WTC11 (cell line): ENCODE results near the gene ASTN2. TPM values are rescaled to one million over a fixed set of nuclear protein-coding genes. Genes with fewer than 3 reads are reported as not detected.

Experiments
- ATAC-seq: fragments of 200-7000 bp; cut with Tn5 transposase; 2 replicates; pipeline ENCODE4 v1.10.0; 2021; ENCODE audit warnings: mild to moderate bottlenecking, moderate library complexity
- CTCF ChIA-PET: fragments of 300-600 bp; sonication (Branson Sonifier 250); formaldehyde crosslinking; loops from one replicate; lab custom pipeline; 2021; ENCODE audit warnings: antibody characterized with exemption; lab: Charles Lee
- POLR2A ChIA-PET: fragments of 350-600 bp; sonication (Branson Sonifier 250); formaldehyde crosslinking; loops from one replicate; lab custom pipeline; 2021; ENCODE audit warnings: antibody characterized with exemption; lab: Charles Lee
- DNase-seq: peaks from one replicate; pipeline ENCODE4 v3.0.0; 2021; ENCODE audit warnings: low spot score
- H3K27ac Mint-ChIP-seq: 2 replicates; pipeline ENCODE4 v1.8.0; 2021; ENCODE audit warnings: mixed read lengths
- H3K27me3 Mint-ChIP-seq: 2 replicates; pipeline ENCODE4 v1.8.0; 2021; ENCODE audit warnings: low read depth, mild to moderate bottlenecking, moderate library complexity, mixed read lengths
- H3K36me3 Mint-ChIP-seq: 2 replicates; pipeline ENCODE4 v1.8.0; 2021; ENCODE audit warnings: mixed read lengths
- H3K4me1 Mint-ChIP-seq: 2 replicates; pipeline ENCODE4 v1.8.0; 2022; ENCODE audit warnings: mixed read lengths
- H3K4me3 Mint-ChIP-seq: 2 replicates; pipeline ENCODE4 v1.8.0; 2021; ENCODE audit warnings: mild to moderate bottlenecking, moderate library complexity, mixed read lengths
- H3K9me3 Mint-ChIP-seq: 2 replicates; pipeline ENCODE4 v1.8.0; 2021; ENCODE audit warnings: mixed read lengths
- GABPB1 ChIP-seq: sonication (generic); formaldehyde crosslinking; IDR thresholded peaks from 2 replicates; pipeline ENCODE4 v1.8.1; 2023; ENCODE audit warnings: mild to moderate bottlenecking, missing genetic modification reagents
- MXD4 ChIP-seq: fragments of 250-450 bp; sonication (Bioruptor Pico); IDR thresholded peaks from 2 replicates; pipeline ENCODE4 v1.8.0; 2021; ENCODE audit warnings: mild to moderate bottlenecking, moderate library complexity, borderline replicate concordance
- NFYB ChIP-seq: sonication (generic); formaldehyde crosslinking; conservative IDR thresholded peaks from 2 replicates; pipeline ENCODE4 v1.8.0; 2022; ENCODE audit warnings: low read depth, missing genetic modification reagents
- RELA ChIP-seq: sonication (generic); formaldehyde crosslinking; IDR thresholded peaks from 2 replicates; pipeline ENCODE4 v1.8.1; 2022; ENCODE audit warnings: missing genetic modification reagents, mild to moderate bottlenecking, borderline replicate concordance
- SP1 ChIP-seq: sonication (generic); formaldehyde crosslinking; conservative IDR thresholded peaks from 2 replicates; pipeline ENCODE4 v1.8.1; 2022; ENCODE audit warnings: missing genetic modification reagents
- TP53 ChIP-seq: sonication (generic); formaldehyde crosslinking; IDR thresholded peaks from 2 replicates; pipeline ENCODE4 v1.8.1; 2023; ENCODE audit warnings: mild to moderate bottlenecking, missing genetic modification reagents
- total RNA-seq: library from RNA; stranded (reverse); gene quantifications from 3 replicates; pipeline ENCODE4 v1.2.3, GENCODE V29; 2021
- TF ChIP-seq, protein P1 (sequence below): sonication (generic); formaldehyde crosslinking; conservative IDR thresholded peaks from 2 replicates; pipeline ENCODE4 v1.8.1; 2023; ENCODE audit warnings: mild to moderate bottlenecking, low read depth, missing genetic modification reagents, moderate library complexity
- TF ChIP-seq, protein P2 (sequence below): fragments of 250-450 bp; sonication (Bioruptor Pico); IDR thresholded peaks from 2 replicates; pipeline ENCODE4 v1.8.0; 2021; ENCODE audit warnings: mild to moderate bottlenecking
- TF ChIP-seq, protein P3 (sequence below): sonication (generic); formaldehyde crosslinking; IDR thresholded peaks from 2 replicates; pipeline ENCODE4 v1.8.1; 2022; ENCODE audit warnings: low read depth, mild to moderate bottlenecking, moderate library complexity, missing genetic modification reagents, borderline replicate concordance
- TF ChIP-seq, protein P4 (sequence below): sonication (generic); formaldehyde crosslinking; IDR thresholded peaks from 2 replicates; pipeline ENCODE4 v1.8.1; 2023; ENCODE audit warnings: mild to moderate bottlenecking, moderate library complexity, missing genetic modification reagents
- TF ChIP-seq, protein P5 (sequence below): fragments of 200-600 bp; IDR thresholded peaks from 2 replicates; pipeline ENCODE4 v1.8.0; 2022; ENCODE audit warnings: antibody characterized with exemption
- TF ChIP-seq, protein P6 (sequence below): sonication (generic); formaldehyde crosslinking; IDR thresholded peaks from 2 replicates; pipeline ENCODE4 v1.8.1; 2023; ENCODE audit warnings: mild to moderate bottlenecking, missing genetic modification reagents

Gene ASTN2
- total RNA-seq, 1 experiment from 2014 or later, result 16.2 TPM

DNA sequence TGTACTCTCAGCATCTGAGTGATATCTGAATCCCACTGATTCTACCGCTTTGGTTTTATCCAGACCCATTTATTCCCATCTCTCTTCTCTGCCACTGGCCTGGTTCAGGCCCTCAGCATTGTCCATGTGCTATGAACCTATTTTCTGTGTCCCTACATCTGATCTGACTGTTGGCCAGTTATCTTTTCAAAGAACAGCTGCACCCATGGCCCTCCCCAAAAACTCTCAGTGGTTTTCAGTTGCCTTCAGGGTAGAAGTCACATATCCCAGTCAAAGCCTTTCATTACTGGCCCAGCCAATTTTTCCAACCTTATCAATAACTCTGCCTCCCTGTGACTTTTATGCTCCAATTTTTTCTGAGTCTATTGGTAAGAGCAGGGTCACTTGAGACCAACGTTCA, 430.7 kb downstream of the ASTN2 start:
- CTCF ChIA-PET, result no interaction called here

DNA sequence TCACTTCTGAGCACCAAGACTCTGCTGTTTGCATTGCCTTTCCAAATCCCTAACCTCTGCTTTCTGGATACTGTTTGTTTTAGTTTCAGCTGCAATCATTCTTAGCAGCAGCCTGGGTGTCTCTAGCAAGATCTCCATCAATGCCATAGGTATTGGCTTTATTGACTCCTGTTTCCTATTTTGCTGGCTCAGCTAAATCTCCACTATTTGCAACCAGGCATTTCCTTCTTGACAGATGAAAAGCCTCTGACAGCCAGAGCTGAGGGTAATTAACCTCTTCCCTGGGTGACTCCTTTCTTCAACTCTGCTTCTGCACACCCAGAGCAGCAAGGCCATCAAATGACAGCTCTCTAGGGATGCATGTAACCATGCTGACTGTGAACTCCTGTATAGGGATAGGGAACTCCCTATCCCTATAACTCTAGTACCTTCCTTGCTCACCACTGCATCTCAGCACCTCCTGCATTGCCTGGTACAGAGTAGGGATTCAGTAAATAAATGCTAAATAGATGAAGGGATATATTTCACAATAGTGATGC, 434.2 kb downstream of the ASTN2 start:
- CTCF ChIA-PET, result no interaction called here
- no peaks in the 10 kb centered on the region for H3K36me3 Mint-ChIP-seq
- POLR2A ChIA-PET, result no interaction called here
- ATAC-seq (no peak), DNase-seq (no peak)
- no peaks in the 10 kb centered on the region for H3K27me3 Mint-ChIP-seq
- no peak overlapping the region for H3K27ac Mint-ChIP-seq
- no peak for TF ChIP-seq NFYB
- TF ChIP-seq TP53 (CRISPR knock-in tag), result no peak
- TF ChIP-seq, protein P1, sequence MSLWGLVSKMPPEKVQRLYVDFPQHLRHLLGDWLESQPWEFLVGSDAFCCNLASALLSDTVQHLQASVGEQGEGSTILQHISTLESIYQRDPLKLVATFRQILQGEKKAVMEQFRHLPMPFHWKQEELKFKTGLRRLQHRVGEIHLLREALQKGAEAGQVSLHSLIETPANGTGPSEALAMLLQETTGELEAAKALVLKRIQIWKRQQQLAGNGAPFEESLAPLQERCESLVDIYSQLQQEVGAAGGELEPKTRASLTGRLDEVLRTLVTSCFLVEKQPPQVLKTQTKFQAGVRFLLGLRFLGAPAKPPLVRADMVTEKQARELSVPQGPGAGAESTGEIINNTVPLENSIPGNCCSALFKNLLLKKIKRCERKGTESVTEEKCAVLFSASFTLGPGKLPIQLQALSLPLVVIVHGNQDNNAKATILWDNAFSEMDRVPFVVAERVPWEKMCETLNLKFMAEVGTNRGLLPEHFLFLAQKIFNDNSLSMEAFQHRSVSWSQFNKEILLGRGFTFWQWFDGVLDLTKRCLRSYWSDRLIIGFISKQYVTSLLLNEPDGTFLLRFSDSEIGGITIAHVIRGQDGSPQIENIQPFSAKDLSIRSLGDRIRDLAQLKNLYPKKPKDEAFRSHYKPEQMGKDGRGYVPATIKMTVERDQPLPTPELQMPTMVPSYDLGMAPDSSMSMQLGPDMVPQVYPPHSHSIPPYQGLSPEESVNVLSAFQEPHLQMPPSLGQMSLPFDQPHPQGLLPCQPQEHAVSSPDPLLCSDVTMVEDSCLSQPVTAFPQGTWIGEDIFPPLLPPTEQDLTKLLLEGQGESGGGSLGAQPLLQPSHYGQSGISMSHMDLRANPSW (CRISPR knock-in tag), result no peak
- no peak for TF ChIP-seq GABPB1 (CRISPR knock-in tag)
- TF ChIP-seq, protein P2, sequence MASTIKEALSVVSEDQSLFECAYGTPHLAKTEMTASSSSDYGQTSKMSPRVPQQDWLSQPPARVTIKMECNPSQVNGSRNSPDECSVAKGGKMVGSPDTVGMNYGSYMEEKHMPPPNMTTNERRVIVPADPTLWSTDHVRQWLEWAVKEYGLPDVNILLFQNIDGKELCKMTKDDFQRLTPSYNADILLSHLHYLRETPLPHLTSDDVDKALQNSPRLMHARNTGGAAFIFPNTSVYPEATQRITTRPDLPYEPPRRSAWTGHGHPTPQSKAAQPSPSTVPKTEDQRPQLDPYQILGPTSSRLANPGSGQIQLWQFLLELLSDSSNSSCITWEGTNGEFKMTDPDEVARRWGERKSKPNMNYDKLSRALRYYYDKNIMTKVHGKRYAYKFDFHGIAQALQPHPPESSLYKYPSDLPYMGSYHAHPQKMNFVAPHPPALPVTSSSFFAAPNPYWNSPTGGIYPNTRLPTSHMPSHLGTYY (CRISPR knock-in tag), result no peak
- TF ChIP-seq, protein P3, sequence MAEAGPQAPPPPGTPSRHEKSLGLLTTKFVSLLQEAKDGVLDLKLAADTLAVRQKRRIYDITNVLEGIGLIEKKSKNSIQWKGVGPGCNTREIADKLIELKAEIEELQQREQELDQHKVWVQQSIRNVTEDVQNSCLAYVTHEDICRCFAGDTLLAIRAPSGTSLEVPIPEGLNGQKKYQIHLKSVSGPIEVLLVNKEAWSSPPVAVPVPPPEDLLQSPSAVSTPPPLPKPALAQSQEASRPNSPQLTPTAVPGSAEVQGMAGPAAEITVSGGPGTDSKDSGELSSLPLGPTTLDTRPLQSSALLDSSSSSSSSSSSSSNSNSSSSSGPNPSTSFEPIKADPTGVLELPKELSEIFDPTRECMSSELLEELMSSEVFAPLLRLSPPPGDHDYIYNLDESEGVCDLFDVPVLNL (CRISPR knock-in tag), result no peak
- TF ChIP-seq MXD4 (CRISPR knock-in tag), result no peak
- TF ChIP-seq, protein P4, sequence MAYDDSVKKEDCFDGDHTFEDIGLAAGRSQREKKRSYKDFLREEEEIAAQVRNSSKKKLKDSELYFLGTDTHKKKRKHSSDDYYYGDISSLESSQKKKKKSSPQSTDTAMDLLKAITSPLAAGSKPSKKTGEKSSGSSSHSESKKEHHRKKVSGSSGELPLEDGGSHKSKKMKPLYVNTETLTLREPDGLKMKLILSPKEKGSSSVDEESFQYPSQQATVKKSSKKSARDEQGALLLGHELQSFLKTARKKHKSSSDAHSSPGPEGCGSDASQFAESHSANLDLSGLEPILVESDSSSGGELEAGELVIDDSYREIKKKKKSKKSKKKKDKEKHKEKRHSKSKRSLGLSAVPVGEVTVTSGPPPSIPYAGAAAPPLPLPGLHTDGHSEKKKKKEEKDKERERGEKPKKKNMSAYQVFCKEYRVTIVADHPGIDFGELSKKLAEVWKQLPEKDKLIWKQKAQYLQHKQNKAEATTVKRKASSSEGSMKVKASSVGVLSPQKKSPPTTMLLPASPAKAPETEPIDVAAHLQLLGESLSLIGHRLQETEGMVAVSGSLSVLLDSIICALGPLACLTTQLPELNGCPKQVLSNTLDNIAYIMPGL (CRISPR knock-in tag), result no peak
- no peak for TF ChIP-seq RELA (CRISPR knock-in tag)
- TF ChIP-seq, protein P5, sequence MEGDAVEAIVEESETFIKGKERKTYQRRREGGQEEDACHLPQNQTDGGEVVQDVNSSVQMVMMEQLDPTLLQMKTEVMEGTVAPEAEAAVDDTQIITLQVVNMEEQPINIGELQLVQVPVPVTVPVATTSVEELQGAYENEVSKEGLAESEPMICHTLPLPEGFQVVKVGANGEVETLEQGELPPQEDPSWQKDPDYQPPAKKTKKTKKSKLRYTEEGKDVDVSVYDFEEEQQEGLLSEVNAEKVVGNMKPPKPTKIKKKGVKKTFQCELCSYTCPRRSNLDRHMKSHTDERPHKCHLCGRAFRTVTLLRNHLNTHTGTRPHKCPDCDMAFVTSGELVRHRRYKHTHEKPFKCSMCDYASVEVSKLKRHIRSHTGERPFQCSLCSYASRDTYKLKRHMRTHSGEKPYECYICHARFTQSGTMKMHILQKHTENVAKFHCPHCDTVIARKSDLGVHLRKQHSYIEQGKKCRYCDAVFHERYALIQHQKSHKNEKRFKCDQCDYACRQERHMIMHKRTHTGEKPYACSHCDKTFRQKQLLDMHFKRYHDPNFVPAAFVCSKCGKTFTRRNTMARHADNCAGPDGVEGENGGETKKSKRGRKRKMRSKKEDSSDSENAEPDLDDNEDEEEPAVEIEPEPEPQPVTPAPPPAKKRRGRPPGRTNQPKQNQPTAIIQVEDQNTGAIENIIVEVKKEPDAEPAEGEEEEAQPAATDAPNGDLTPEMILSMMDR, result no peak
- no peak for TF ChIP-seq SP1 (CRISPR knock-in tag)
- H3K9me3 Mint-ChIP-seq, result no peaks in the 10 kb centered on the region
- no peak overlapping the region for H3K4me3 Mint-ChIP-seq
- peaks cover 21% of the 10 kb centered on the region for H3K4me1 Mint-ChIP-seq

More for the DNA sequence above, 430.7 kb downstream of the ASTN2 start:
- no peak for ATAC-seq
- Mint-ChIP-seq H3K27ac (no peak overlapping the region), H3K9me3 (no peaks in the 10 kb centered on the region), H3K36me3 (no peaks in the 10 kb centered on the region), H3K4me1 (peaks cover 29% of the 10 kb centered on the region), H3K4me3 (no peak overlapping the region), H3K27me3 (no peaks in the 10 kb centered on the region)
- no peak for DNase-seq
- POLR2A ChIA-PET, result no interaction called here
- TF ChIP-seq, protein P6, sequence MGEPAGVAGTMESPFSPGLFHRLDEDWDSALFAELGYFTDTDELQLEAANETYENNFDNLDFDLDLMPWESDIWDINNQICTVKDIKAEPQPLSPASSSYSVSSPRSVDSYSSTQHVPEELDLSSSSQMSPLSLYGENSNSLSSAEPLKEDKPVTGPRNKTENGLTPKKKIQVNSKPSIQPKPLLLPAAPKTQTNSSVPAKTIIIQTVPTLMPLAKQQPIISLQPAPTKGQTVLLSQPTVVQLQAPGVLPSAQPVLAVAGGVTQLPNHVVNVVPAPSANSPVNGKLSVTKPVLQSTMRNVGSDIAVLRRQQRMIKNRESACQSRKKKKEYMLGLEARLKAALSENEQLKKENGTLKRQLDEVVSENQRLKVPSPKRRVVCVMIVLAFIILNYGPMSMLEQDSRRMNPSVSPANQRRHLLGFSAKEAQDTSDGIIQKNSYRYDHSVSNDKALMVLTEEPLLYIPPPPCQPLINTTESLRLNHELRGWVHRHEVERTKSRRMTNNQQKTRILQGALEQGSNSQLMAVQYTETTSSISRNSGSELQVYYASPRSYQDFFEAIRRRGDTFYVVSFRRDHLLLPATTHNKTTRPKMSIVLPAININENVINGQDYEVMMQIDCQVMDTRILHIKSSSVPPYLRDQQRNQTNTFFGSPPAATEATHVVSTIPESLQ, result no peak
